NCI-H460 (cell line): ENCODE measurements around the gene FCHO2. TPM values are rescaled to one million over a fixed set of nuclear protein-coding genes. Genes with fewer than 3 reads are reported as not detected.
"Not testable (repeated sequence)": the region's sequence is repeated elsewhere in the genome, so short reads cannot be mapped to it uniquely, and the experiment has no call there.

Experiments
- DNase-seq: peaks from one replicate; pipeline ENCODE4 v3.0.0-alpha.2; 2016; ENCODE audit warnings: low read depth; ENCODE audit errors: extremely low read depth
- polyA plus RNA-seq: library from polyadenylated mRNA; depleted of rRNA; stranded (reverse); fragments of >200 nt; gene quantifications from 2 replicates; pipeline ENCODE4 v1.2.3, GENCODE V29; 2014; cell fraction: nucleus; rRNA removed
- total RNA-seq: library from RNA; depleted of rRNA; stranded (reverse); fragments of >200 nt; shearing (Covaris generic); gene quantifications from 2 replicates; pipeline ENCODE4 v1.2.3, GENCODE V29; 2014; rRNA removed

The FCHO2 gene, protein sequence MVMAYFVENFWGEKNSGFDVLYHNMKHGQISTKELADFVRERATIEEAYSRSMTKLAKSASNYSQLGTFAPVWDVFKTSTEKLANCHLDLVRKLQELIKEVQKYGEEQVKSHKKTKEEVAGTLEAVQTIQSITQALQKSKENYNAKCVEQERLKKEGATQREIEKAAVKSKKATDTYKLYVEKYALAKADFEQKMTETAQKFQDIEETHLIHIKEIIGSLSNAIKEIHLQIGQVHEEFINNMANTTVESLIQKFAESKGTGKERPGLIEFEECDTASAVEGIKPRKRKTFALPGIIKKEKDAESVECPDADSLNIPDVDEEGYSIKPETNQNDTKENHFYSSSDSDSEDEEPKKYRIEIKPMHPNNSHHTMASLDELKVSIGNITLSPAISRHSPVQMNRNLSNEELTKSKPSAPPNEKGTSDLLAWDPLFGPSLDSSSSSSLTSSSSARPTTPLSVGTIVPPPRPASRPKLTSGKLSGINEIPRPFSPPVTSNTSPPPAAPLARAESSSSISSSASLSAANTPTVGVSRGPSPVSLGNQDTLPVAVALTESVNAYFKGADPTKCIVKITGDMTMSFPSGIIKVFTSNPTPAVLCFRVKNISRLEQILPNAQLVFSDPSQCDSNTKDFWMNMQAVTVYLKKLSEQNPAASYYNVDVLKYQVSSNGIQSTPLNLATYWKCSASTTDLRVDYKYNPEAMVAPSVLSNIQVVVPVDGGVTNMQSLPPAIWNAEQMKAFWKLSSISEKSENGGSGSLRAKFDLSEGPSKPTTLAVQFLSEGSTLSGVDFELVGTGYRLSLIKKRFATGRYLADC
- 17.7 and 17.9 TPM in 2 replicates for total RNA-seq
- 10.1 and 16.0 TPM in 2 replicates for polyA plus RNA-seq

GRCh38 chr5:72955768-72956323 lies at the start of gene FCHO2:
Gene FCHO2, plus strand, starts transcription at chr5:72956041. Its CDS starts 56 bp downstream, at chr5:72956097.
- peak; percentile 97 for DNase-seq

DNA sequence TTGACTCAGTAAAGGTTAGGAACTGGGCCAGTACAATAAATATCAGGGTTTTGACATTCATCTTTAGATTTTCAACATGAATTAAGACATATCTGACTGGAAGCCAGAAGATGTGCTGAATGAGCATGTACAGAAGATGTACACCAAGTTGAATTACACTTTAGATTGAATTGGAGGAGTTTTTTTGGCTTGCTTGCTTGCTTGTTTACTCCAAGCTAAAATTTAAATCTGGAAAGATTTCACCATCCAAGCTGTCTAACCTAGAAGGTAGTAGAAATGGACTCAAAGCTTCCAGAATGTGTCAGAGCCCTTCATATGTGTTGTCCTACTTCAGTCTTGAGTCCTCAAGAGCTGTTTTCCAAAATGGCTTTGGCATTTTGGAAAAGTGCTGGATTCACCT lies 49.0 kb upstream of the FCHO2 start:
- no peak for DNase-seq

DNA sequence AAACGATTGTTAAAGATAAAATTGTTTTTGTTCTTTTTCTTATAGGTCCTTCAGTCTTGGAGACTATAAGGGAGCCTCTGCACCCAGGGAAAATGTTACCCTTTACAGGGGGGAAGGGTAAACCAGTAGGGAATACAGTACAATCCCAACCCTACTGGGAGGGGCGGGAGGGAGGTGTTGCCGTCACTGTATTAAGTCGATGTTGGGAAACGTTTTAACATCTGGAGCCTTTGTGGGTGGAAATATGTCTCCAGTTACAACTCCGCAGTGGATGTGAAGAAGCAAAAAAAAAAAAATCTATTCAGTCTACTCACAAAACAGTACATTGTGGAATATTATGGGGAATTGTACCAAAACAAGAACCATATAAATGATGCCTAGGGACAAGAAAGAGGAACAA lies 47.2 kb upstream of the FCHO2 start:
- DNase-seq: no peak

DNA sequence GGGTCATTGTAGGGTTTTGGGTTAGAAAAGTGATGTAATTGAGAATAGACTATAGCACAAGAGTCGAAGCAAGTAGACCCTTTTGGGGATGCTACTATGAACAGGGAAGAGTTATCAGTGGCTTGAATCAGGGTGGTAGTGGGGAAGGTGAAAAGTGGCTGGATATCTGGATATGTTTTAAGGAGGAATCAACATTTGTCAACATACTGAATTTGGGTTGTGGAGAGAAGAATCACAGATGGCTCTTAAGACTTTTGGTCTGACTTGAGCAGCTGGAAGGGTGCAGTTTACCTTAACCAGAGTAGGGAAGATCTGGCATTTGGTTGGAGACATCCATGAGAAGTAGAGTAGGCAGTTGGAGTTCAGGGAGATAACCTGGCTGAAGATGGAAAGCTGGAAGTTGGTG lies 38.5 kb upstream of the FCHO2 start:
- no peak for DNase-seq

- DNase-seq: peak; percentile 46
Measured at GRCh38 chr5:72920690-72921502, 34.9 kb upstream of the FCHO2 start.

- DNase-seq: no peak
Measured at GRCh38 chr5:72921886-72922285, 34.0 kb upstream of the FCHO2 start.

- DNase-seq: no peak
Measured at GRCh38 chr5:72922422-72922821, 33.4 kb upstream of the FCHO2 start.

GRCh38 chr5:72925336-72926010 lies 30.4 kb upstream of the FCHO2 start:
- DNase-seq: no peak

GRCh38 chr5:72932686-72933085 lies 23.2 kb upstream of the FCHO2 start:
- not testable (repeated sequence) for DNase-seq

GRCh38 chr5:72934953-72935725 lies 20.7 kb upstream of the FCHO2 start:
- DNase-seq: not testable (repeated sequence)

DNA sequence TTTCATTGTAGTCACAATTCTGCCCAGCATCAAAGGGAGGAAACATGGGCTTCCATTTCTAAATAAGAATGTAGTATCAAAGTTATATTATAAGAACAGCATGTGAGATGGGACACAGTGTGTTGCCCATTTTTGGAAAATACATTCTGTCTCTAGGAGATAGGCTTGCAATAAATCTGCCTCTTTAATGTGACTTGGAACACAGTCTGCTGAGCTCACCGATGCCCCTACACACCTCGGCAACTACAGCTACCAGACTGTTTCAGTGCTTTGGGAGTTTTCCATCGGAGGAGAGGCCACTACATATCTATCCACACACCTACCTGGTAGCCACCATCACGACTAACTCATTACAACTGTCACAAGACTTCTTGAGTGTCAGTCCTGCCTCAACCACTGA lies 18.9 kb upstream of the FCHO2 start:
- DNase-seq: no peak

- no peak for DNase-seq
Measured at GRCh38 chr5:72937517-72938061, 18.3 kb upstream of the FCHO2 start.

DNA sequence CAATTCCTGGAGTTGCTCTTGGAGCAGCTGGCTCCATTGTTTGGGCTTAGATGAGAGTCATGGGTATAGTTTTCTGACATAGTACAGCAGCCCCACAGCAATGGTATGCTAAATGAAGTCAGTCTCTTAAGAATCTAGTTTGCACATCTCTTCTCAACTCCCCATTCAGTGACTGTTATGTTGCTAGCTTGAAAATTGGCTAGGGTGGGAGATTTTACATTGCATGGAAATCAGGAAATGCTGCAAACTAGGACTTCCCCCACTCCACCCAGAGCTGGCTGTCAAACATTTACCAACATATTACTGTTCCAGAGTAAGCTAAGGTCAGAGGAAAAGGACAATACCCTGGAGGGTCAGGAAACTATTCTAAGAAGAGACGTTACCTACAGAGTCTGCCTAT lies 17.6 kb upstream of the FCHO2 start:
- no peak for DNase-seq

DNA sequence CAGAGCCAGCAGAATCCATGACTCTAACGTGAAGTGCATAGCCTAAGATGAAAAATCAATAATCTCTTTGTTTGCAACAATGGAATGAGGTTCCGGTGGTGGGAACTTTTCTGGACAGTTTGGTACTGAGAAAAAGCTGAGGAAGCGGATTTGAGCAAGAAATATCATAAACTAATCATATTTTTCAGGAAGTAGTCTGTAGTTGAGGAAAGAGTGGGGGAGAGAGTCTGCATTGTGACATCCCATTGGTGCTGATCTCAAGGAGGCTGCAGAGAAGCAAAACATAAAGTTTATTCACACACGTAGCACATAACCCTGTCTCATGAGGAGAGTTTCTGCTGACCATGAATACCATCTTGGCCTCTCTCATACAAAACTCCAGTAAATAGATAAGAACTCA lies 15.8 kb upstream of the FCHO2 start:
- DNase-seq: no peak

GRCh38 chr5:72943307-72943706 lies 12.5 kb upstream of the FCHO2 start:
- DNase-seq: no peak

GRCh38 chr5:72947498-72947897 lies 8.3 kb upstream of the FCHO2 start:
- no peak for DNase-seq

GRCh38 chr5:72949481-72949880 lies 6.4 kb upstream of the FCHO2 start:
- DNase-seq: no peak

- DNase-seq: peak; percentile 67
Measured at GRCh38 chr5:72951671-72952468, 4.0 kb upstream of the FCHO2 start.
